Activated CD8-positive, alpha-beta memory T cell treated with anti-CD3 and anti-CD28 coated beads for 4 hours (primary cell): Measurements from ENCODE around the gene CENATAC.
A peak's percentile ranks its signal among the peaks of the same experiment; 100 is the strongest.
"Not testable (repeated sequence)": the region's sequence is repeated elsewhere in the genome, so short reads cannot be mapped to it uniquely, and the experiment has no call there.

Source experiments
- DNase-seq, 2 donors: peaks; one replicate each; pipeline ENCODE4 v3.0.0-alpha.2; 2020; ENCODE audit warnings: low read depth in 2 of 2

The CENATAC gene

GRCh38 chr11:118996926-118997626 lies 862 bp upstream of the CENATAC start:
- DNase-seq: no peak

- no peak for DNase-seq
Observed at GRCh38 chr11:118998388-118998717, 415 bp downstream of the CENATAC start.

- DNase-seq: no peak
Observed at GRCh38 chr11:118998822-118999221, 884 bp downstream of the CENATAC start.

- no peak for DNase-seq
Observed at GRCh38 chr11:119000906-119001305, 3.0 kb downstream of the CENATAC start.

- no peak for DNase-seq
Observed at GRCh38 chr11:119006656-119007055, 8.7 kb downstream of the CENATAC start.

- DNase-seq: no peak
Observed at GRCh38 chr11:119011476-119012053, 13.6 kb downstream of the CENATAC start.

GRCh38 chr11:119012629-119013170 lies 14.8 kb downstream of the CENATAC start:
- no peak for DNase-seq

- DNase-seq: no peak
Observed at GRCh38 chr11:119014209-119014924, 16.4 kb downstream of the CENATAC start.

GRCh38 chr11:119015054-119015611 lies 17.2 kb downstream of the CENATAC start:
- DNase-seq: no peak

- no peak for DNase-seq
Observed at GRCh38 chr11:119016216-119017009, 18.5 kb downstream of the CENATAC start.

- not testable (repeated sequence) for DNase-seq
Observed at GRCh38 chr11:119017377-119017776, 19.4 kb downstream of the CENATAC start.

- peak; percentile 88 to 94 for DNase-seq
Observed at GRCh38 chr11:119018074-119018938, 20.4 kb downstream of the CENATAC start, which contains the start of the genes RPS25 and TRAPPC4. TSS of gene RPS25 (minus strand) at chr11:119018343. CDS start at chr11:119018284, 59 bp downstream. TSS of gene TRAPPC4 (plus strand) at chr11:119018766. CDS start at chr11:119018796, 30 bp downstream.

GRCh38 chr11:119019996-119020395 lies 22.1 kb downstream of the CENATAC start:
- no peak for DNase-seq

GRCh38 chr11:119021631-119022030 lies 23.7 kb downstream of the CENATAC start:
- DNase-seq: no peak

GRCh38 chr11:119023741-119024140 lies 25.8 kb downstream of the CENATAC start:
- DNase-seq: no peak

GRCh38 chr11:119024430-119025098 lies 26.6 kb downstream of the CENATAC start:
- no peak for DNase-seq

GRCh38 chr11:119025099-119025473 lies 27.1 kb downstream of the CENATAC start:
- DNase-seq: no peak

GRCh38 chr11:119025541-119025940 lies 27.6 kb downstream of the CENATAC start:
- DNase-seq: no peak

- no peak for DNase-seq
Observed at GRCh38 chr11:119025978-119026766, 28.2 kb downstream of the CENATAC start.
